ENCODE measurements around the gene ZNF462. TPM values are rescaled to one million over a fixed set of nuclear protein-coding genes. Genes with fewer than 3 reads are reported as not detected.

ZNF462 gene
- total RNA-seq, 2 experiments from 2014 or later: 0.37 to 0.89 TPM

- peaks cover 4% of the 10 kb centered on the region for H3K9me3 Mint-ChIP-seq
- ChIA-PET POLR2A (no interaction called here), CTCF (interaction anchor here (1.3 kb wide), 1 partner anchor 10 kb away, joined by 3 read pairs; no protein-coding TSS in a partner anchor)
- H3K4me1 Mint-ChIP-seq: peaks cover 7% of the 10 kb centered on the region
- no peak overlapping the region for H3K4me3 Mint-ChIP-seq
- DNase-seq: no peak
- no peaks in the 10 kb centered on the region for H3K36me3 Mint-ChIP-seq (ENCODE audit: low read depth)
- H3K27me3 Mint-ChIP-seq: peaks cover 7% of the 10 kb centered on the region
- no peak overlapping the region for H3K27ac Mint-ChIP-seq
Observed at GRCh38 chr9:106954974-106955850, 92.2 kb downstream of the ZNF462 start.

GRCh38 chr9:106956971-106957370, 94.0 kb downstream of the ZNF462 start:
- no peak overlapping the region for H3K4me3 Mint-ChIP-seq
- no peak overlapping the region for H3K27ac Mint-ChIP-seq
- peaks cover 9% of the 10 kb centered on the region for H3K9me3 Mint-ChIP-seq
- no peak for DNase-seq
- POLR2A ChIA-PET: no interaction called here
- H3K27me3 Mint-ChIP-seq: peaks cover 7% of the 10 kb centered on the region
- peaks cover 3% of the 10 kb centered on the region for H3K36me3 Mint-ChIP-seq (ENCODE audit: low read depth)
- peaks cover 16% of the 10 kb centered on the region for H3K4me1 Mint-ChIP-seq
- CTCF ChIA-PET: no interaction called here

- Mint-ChIP-seq H3K9me3 (peaks cover 9% of the 10 kb centered on the region), H3K4me1 (peaks cover 32% of the 10 kb centered on the region), H3K27ac (no peak overlapping the region), H3K27me3 (peaks cover 3% of the 10 kb centered on the region), H3K4me3 (no peak overlapping the region), H3K36me3 (ENCODE audit: low read depth) (peaks cover 3% of the 10 kb centered on the region)
- POLR2A ChIA-PET: no interaction called here
- CTCF ChIA-PET: no interaction called here
- DNase-seq: no peak
Observed at GRCh38 chr9:106958955-106959657, 96.1 kb downstream of the ZNF462 start.

- no peak overlapping the region for H3K27ac Mint-ChIP-seq
- CTCF ChIA-PET: interaction anchor here (0.6 kb wide), 1 partner anchor 22 kb away, joined by 3 read pairs; no protein-coding TSS in a partner anchor
- peaks cover 15% of the 10 kb centered on the region for H3K9me3 Mint-ChIP-seq
Observed at GRCh38 chr9:106960258-106960657, 97.3 kb downstream of the ZNF462 start.

GRCh38 chr9:106961623-106962022, 98.7 kb downstream of the ZNF462 start:
- Mint-ChIP-seq H3K27ac (no peak overlapping the region), H3K4me1 (peaks cover 40% of the 10 kb centered on the region)

More at GRCh38 chr9:106960258-106960657, 97.3 kb downstream of the ZNF462 start:
- Mint-ChIP-seq H3K4me1 (peaks cover 42% of the 10 kb centered on the region), H3K36me3 (ENCODE audit: low read depth) (peaks cover 3% of the 10 kb centered on the region), H3K4me3 (no peak overlapping the region), H3K27me3 (peaks cover 3% of the 10 kb centered on the region)
- DNase-seq: no peak
- POLR2A ChIA-PET: no interaction called here

GRCh38 chr9:106962122-106962521, 99.2 kb downstream of the ZNF462 start:
- no peak overlapping the region for H3K27ac Mint-ChIP-seq
- ChIA-PET CTCF (interaction anchor here (1.1 kb wide), 1 partner anchor 10 kb away, joined by 3 read pairs; no protein-coding TSS in a partner anchor), POLR2A (no interaction called here)
- H3K4me3 Mint-ChIP-seq: no peak overlapping the region
- H3K36me3 Mint-ChIP-seq (ENCODE audit: low read depth): peaks cover 3% of the 10 kb centered on the region
- peaks cover 40% of the 10 kb centered on the region for H3K4me1 Mint-ChIP-seq
- H3K27me3 Mint-ChIP-seq: peaks cover 2% of the 10 kb centered on the region
- peaks cover 11% of the 10 kb centered on the region for H3K9me3 Mint-ChIP-seq
- no peak for DNase-seq

More at GRCh38 chr9:106961623-106962022, 98.7 kb downstream of the ZNF462 start:
- Mint-ChIP-seq H3K9me3 (peaks cover 11% of the 10 kb centered on the region), H3K4me3 (no peak overlapping the region), H3K36me3 (ENCODE audit: low read depth) (peaks cover 3% of the 10 kb centered on the region), H3K27me3 (peaks cover 2% of the 10 kb centered on the region)
- DNase-seq: no peak
- POLR2A ChIA-PET: no interaction called here
- CTCF ChIA-PET: interaction anchor here (1.1 kb wide), 1 partner anchor 11 kb away, joined by 3 read pairs; no protein-coding TSS in a partner anchor

- Mint-ChIP-seq H3K4me3 (no peak overlapping the region), H3K27ac (no peak overlapping the region), H3K27me3 (peaks cover 2% of the 10 kb centered on the region), H3K4me1 (peaks cover 40% of the 10 kb centered on the region), H3K36me3 (ENCODE audit: low read depth) (peaks cover 3% of the 10 kb centered on the region), H3K9me3 (peaks cover 11% of the 10 kb centered on the region)
- ChIA-PET CTCF (interaction anchor here (1.1 kb wide), 1 partner anchor 10 kb away, joined by 3 read pairs; no protein-coding TSS in a partner anchor), POLR2A (no interaction called here)
- no peak for DNase-seq
Observed at GRCh38 chr9:106962615-106963363, 99.8 kb downstream of the ZNF462 start.

GRCh38 chr9:106963684-106964083, 100.7 kb downstream of the ZNF462 start:
- DNase-seq: peak; percentile 10
- CTCF ChIA-PET: no interaction called here
- Mint-ChIP-seq H3K27me3 (peaks cover 2% of the 10 kb centered on the region), H3K27ac (peak overlapping the region; percentile 66), H3K36me3 (ENCODE audit: low read depth) (peaks cover 3% of the 10 kb centered on the region), H3K9me3 (peaks cover 11% of the 10 kb centered on the region), H3K4me3 (no peak overlapping the region), H3K4me1 (peaks cover 40% of the 10 kb centered on the region)
- POLR2A ChIA-PET: no interaction called here

- DNase-seq: peak; percentile 51
- ChIA-PET CTCF (interaction anchor here (1.5 kb wide), 1 partner anchor 9 kb away, joined by 3 read pairs; no protein-coding TSS in a partner anchor), POLR2A (no interaction called here)
- Mint-ChIP-seq H3K36me3 (ENCODE audit: low read depth) (peaks cover 3% of the 10 kb centered on the region), H3K4me3 (peak overlapping the region; percentile 29), H3K4me1 (peaks cover 40% of the 10 kb centered on the region), H3K27me3 (peaks cover 3% of the 10 kb centered on the region), H3K27ac (peak overlapping the region; percentile 66), H3K9me3 (peaks cover 11% of the 10 kb centered on the region)
Observed at GRCh38 chr9:106964329-106964728, 101.4 kb downstream of the ZNF462 start.

GRCh38 chr9:106964822-106965525, 102.0 kb downstream of the ZNF462 start:
- ChIA-PET CTCF (interaction anchor here (0.9 to 1.5 kb wide), 2 partner anchors 10 to 16 kb away, joined by 3 read pairs; no protein-coding TSS in a partner anchor), POLR2A (no interaction called here)
- DNase-seq: no peak
- Mint-ChIP-seq H3K9me3 (peaks cover 11% of the 10 kb centered on the region), H3K27me3 (peaks cover 9% of the 10 kb centered on the region), H3K4me1 (peaks cover 40% of the 10 kb centered on the region), H3K27ac (peak overlapping the region; percentile 63), H3K36me3 (ENCODE audit: low read depth) (peaks cover 3% of the 10 kb centered on the region), H3K4me3 (no peak overlapping the region)

GRCh38 chr9:106966481-106966880, 103.5 kb downstream of the ZNF462 start:
- Mint-ChIP-seq H3K27me3 (peaks cover 14% of the 10 kb centered on the region), H3K36me3 (ENCODE audit: low read depth) (peaks cover 2% of the 10 kb centered on the region), H3K4me3 (no peak overlapping the region), H3K9me3 (peaks cover 10% of the 10 kb centered on the region), H3K4me1 (peaks cover 33% of the 10 kb centered on the region), H3K27ac (no peak overlapping the region)
- CTCF ChIA-PET: no interaction called here
- DNase-seq: no peak
- POLR2A ChIA-PET: no interaction called here

- Mint-ChIP-seq H3K9me3 (peaks cover 6% of the 10 kb centered on the region), H3K4me3 (no peak overlapping the region), H3K27ac (no peak overlapping the region), H3K36me3 (ENCODE audit: low read depth) (no peaks in the 10 kb centered on the region), H3K27me3 (peaks cover 14% of the 10 kb centered on the region), H3K4me1 (peaks cover 8% of the 10 kb centered on the region)
- DNase-seq: no peak
- ChIA-PET POLR2A (no interaction called here), CTCF (no interaction called here)
Observed at GRCh38 chr9:106969696-106970095, 106.7 kb downstream of the ZNF462 start.

Data from activated CD4-positive, alpha-beta T cell treated with anti-CD3 and anti-CD28 coated beads, Interleukin-2, amount 10 ng/mL, durations not matched to agents 7 days and 5 days (primary cell).